NCI-H1694 treated with DMSO at 0.1 percent for 48 hours (cell line): ENCODE results near the gene CRMP1.
A peak's percentile ranks its signal among the peaks of the same experiment; 100 is the strongest.
"Not testable (repeated sequence)": the region's sequence is repeated elsewhere in the genome, so short reads cannot be mapped to it uniquely, and the experiment has no call there.

Experiments
- DNase-seq: peaks from one replicate; lab custom pipeline; 2025; lab: John Stamatoyannopoulos, UW

Gene CRMP1

DNA sequence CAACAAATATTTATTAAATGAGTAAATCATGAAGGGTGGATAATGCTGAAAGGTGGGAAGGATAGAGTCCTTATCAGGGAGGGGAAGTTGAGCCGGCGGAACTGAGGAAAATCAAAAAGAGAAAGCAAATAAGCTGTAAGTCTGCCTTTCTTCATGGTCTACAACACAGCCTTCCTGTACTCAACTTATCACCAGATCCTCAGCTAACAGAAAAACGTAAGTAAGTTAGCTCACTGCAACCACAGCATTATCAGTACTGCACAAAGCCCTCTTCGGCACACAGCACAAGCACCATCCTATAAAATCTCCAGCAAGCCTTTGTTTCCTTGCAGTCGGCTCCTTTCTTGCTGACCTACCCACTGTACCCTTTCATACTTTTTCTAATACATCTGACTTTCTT, 70.3 kb downstream of the CRMP1 start:
- DNase-seq: no peak

DNA sequence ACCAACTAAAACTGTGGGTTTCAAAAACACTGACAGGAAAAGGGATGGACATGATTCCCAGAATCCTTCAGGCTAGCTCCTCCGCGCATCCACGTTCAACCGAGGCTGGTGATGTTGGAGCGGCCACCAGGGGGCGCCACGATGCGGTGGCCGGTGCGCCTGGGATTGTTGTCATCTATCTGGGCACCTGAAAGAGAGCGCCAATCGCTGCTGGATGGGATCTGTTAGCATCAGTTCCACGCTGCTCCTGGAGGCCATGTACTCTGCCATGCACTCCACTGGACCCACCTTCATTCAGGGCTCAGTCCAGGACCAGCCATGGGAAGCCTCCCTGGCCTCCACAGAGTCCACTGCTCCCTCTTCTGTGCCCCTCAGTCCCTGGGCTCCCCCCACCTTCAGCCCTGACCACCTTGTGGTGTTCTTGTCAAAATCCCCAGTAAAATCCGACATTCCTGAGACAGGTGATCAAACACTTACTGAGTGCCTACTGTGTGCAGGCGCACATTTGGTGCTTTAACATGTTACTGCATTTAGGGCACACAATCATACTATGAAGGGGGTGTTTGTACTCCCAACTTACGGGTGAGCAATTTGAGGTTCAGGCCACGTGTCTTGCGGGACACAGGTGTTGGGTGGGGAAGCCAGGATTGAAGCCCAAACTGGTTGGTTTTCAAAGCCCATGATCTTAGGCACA, 71.1 kb downstream of the CRMP1 start:
- no peak for DNase-seq

DNA sequence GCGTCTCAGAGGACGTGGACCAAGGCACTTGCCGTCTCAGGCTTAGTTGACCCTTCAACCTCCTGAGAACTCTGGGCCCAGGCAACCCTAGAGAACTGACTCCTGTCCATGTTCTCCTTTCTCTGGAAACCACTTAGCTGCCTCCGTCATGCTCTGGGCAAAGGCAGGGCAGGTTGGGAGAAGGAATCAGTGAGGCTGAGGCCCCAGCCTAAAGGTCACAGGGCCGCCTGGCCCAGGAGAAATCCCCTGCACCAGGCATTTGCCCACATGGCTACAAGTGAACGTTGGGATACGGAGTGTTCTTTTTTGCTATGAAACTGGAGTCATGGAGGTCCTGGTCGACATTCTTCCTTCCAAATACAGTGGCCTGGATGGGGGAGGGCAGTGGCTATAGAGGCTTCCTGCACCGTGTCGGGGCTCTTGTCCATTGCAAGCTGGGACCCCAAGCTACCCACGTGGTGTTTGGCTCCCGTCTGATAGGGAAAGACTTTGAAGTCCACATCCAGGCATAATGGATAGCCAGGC, 76.0 kb downstream of the CRMP1 start:
- DNase-seq: no peak

DNA sequence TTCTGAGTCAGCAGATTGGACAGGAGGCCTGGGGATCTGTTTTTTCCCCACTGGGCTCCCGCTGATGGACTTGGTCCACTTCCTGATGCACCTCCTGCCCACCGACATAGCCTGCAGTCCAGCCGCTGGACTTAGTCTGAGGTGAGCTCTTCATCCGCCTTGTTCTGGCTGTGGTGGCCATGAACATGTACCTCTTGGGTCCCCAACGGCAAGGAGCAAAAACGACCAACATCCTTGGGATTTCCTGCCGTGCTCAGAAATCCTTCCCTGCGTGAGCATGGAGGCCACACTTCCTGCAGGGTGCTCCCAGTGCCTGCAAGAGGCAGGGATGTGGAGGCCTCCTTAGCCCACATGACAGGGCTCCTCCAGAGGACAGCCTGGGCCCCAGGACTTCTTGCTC, 76.8 kb downstream of the CRMP1 start:
- no peak for DNase-seq

DNA sequence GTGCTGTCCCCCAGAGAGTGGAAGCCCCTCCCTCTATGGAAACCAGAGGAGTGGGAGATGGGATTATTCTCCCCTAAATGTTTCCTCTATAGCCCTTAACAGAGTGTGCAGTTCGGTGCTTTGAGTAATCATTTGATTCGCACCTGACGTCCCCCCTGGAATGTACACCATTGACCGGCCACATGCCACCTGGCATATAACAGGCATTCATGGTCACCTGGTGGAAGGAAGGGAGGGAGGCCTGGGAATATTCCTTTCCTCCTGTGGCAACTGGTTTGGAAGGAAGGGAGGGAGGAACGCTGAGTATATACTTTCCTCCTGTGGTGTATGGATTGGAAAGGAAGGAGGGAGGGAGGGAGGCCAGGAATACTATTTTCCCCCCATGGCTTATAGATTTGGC, 77.2 kb downstream of the CRMP1 start:
- DNase-seq: no peak

DNA sequence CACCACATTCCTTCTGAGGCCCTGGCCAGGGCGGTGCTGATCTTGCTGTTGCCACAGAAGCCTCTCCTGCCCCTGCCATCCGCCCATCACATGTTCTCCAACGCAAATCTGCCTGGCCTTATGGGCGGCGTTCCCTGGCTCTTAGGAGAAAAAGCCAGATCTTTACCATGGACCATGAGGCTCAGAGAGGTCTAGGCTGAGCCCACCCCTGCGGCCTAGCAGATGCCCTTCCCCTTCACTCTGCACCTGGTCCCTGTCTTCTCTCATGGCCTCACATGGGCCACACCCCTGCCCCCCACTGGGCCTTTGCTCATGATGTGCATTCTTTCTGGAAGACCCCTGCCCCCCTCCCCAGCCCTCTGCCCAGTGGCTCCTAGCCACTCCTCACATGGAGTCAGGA, 78.5 kb downstream of the CRMP1 start:
- no peak for DNase-seq

DNA sequence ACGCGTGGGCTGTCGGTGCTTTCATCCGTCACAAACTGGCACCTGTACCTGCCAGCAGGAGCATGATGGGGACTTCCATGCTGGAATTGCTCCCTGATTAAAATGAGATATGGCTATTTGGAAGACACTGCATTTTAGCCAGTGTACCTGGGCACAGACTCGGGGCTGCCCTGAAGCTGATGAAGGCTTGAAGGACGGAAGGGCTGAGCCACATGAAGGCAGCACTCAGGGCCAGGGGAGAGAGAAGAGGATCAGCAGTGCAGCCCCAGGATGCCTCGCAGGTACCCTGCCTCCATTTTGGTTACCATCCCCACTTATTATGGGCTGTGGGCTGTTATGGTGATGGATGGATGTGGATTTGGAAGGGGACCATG, 79.0 kb downstream of the CRMP1 start:
- DNase-seq: no peak

DNA sequence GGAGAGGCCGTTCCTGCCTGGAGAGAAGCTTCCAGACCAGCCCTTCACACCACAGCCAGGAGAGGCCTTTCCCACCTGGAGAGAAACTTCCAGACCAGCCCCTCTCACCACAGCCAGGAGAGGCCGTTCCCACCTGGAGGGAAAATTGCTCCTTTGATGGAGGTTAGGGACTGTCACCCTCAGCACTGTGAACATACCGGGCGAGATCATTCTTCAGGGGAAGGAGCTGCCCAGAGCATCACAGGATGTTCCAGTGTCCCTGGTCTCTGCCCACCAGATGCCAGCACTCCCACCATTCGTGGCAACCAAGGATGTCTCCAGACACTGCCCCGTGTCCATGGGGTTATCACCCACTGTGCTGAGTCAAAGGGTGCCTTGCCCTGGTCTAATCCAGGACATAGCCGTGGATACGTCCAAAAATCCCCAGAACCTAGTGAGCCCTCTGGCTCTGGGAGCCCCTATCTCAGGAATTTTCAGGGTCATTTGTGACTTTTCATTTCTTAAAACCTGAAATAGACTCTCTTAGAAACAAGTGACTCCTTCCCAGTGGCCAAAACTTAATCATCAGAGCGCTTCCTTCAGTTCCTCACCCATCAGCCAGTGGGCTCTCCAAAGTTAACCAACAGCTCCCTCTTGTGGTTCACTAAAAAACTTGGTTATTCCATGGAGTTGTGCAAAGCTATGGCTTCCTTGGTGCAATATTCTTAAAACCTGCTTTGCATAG, 80.2 kb downstream of the CRMP1 start:
- DNase-seq: peak; percentile 62

DNA sequence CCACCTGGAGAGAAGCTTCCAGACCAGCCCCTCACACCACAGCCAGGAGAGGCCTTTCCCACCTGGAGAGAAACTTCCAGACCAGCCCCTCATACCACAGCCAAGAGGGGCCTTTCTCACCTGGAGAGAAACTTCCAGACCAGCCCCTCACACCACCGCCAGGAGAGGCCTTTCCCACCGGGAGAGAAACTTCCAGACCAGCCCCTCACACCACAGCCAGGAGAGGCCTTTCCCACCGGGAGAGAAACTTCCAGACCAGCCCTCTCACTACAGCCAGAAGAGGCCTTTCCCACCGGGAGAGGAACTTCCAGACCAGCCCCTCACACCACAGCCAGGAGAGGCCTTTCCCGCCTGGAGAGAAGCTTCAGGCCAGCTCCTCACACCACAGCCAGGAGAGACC, 80.8 kb downstream of the CRMP1 start:
- DNase-seq: not testable (repeated sequence)

DNA sequence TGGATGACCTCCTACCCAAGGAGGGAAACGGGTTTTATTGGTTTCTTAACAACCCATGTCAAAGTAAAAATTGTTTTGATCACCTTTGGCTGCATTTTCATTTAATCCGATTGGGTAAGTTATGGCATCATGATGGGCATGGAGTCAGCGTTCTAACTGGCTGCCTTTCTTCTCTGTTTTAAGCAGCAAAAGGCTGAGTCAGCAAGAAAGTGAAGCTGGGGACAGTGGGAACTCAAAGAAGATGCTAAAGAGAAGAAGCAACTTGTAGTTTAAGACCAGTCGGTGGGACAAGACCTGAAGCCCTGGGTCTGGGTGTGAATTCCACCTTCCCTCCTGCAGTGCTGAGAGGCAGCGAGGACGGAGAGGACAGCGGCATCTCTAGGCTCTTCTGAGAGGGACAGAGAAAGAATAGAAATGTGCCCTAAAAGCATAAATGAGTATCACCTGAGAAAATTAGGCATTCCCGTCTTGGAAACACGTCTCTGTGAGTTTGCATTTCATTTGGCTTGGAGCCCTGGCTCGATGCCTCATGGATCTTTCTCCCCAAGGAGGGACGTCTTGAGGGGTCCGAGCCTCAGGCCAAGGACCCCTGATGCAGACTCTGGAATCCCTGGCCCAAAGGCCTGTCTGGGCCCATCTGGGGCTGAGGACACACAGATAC, 82.0 kb downstream of the CRMP1 start:
- no peak for DNase-seq

DNA sequence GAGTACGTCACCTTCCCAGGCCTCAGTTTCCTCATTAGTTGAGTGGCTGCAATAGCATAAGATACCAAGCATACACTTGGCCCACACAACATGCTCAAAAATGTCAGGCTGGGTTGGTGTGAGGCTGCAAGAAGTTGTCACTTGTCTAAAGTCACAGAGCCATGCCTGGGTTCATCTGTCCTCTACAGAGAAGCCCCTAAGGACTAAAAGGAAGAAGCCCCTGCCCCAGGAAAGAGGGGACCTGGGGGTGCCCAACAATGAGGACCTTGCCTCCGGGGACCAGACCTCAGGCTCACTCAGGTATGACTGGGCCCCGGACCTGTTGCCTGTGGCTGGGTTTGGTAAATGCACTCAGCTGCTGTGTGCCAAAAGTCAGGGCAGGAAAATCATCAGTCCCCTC, 82.7 kb downstream of the CRMP1 start:
- DNase-seq: no peak

DNA sequence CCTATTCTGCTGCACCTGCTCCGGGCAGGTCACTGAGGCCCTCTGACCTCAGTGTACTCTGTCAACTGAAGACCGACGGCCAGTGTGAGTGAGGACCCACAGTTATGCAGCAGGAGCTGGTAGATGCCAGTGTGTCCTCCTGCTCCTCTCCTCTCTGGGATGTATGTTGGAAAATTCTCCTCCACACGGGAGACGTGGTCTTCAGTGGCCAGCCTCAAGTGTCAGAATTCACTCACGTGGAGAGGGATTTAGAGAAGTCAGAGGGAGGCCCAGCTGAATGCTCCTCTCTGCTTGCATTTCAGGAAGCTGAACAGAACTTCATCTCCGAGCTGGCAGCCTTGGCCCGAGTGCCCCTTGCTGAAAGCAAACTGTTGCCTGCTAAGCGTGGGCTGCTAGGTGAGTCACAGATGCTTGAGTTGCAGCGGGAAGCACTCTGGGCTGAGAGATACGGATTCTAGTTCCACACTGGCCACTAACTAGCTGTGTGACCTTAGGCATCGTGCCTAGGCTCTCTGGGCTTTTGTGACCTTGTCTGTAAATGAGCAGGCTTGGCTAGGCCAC, 83.6 kb downstream of the CRMP1 start:
- no peak for DNase-seq

DNA sequence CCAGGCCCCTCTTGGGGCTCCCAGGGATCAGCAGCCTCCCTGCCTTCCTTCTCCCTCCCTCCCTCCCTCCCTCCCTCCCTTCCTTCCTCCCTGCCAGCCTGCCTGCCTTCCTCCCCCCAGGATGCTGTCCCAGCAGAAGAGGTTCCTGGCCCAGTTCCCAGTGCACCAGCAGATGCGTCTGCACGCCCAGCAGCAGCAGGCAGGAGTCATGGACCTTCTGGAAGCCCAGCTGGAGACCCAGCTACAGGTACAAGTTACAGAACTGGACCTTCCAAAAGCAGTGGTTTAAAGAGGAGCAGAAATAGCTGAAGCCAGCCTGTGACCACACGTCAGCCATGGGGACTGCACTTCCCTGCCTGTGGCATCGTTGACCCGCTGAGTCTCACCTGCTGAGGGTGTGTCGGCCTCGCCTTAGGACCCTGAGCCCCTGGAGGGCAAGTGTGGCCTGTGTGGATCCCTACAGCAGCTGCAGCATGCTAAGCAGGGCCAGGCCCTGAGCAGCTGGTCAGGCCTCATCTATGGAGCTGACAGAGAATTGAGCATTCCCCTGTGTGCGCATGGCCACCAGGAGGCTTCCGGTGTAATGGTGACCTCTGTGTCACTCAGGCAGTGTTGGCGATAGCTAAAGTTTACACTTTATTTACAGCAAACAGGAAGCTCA, 84.7 kb downstream of the CRMP1 start:
- peak; percentile 78 for DNase-seq

DNA sequence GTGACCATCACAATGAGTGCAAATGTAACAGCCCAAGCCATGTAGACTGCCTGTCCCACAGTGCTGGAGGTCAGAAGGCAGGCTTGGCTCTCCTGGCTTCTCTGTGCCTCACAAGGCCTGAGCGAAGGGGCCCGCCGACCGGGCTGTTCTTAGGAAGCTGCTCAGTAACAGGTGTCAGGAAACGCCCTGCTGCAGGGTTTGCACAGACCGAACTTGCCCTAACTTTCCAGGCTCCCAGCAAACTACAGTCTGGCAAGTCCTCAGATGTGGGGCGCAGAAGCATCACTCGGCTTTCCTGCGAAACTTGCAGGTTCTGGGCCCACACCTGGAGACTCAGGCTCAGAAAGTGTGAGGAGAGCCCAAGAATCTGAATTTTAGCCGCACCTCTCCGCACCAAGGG, 87.6 kb downstream of the CRMP1 start:
- DNase-seq: no peak

DNA sequence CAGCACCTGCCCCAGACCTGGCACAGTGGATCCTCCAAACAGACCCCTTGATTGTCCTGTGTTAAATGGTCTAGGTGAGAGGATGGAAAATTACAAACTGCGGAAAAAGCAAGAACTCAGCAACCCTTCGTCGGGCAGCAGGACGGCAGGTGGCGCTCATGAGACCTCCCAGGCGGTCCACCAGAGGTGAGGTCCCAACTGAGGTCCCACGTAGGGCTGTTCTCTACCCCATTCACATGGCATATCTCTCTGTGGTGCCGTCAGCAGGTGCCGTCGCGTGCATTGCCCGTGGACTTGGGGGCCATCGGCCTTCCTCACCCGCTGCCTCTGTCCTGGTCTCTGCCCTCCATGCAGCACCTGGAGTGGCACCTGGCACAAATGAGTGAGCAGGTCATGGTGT, 88.2 kb downstream of the CRMP1 start:
- DNase-seq: no peak

DNA sequence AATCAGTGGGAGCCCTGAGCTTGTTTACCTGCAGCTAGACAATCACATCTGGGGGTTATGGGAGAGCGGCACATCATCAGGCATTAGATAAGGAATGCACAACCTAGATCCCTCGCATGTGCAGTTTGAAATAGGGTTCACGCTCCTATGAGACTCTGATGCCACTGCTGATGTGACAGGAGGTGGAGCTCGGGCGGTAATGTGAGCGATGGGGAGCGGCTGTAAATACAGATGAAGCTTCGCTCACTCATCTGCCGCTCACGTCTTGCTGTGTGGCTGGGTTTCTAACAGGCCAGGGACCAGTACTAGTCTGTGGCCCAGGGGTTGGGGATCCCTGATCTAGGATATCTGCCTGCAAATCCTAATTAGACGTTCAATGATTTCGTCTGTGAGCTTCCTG, 90.3 kb downstream of the CRMP1 start:
- no peak for DNase-seq

DNA sequence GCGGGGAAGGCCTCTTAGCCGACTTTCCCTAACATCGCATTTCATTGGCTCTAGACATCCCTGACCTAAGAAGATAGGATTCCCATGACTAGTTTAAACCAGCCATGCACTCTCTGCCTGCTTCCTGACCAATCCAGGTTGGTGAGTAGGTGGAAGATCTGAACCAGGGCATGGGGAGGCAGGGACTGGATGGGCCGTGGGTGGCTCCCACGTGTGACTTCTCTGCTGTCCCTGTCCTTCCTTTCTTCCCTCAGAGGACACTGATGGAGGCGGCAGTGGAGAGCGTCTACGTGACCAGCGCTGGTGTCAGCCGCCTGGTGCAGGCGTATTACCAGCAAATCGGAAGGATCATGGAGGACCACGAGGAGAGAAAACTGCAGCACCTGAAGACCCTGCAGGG, 91.2 kb downstream of the CRMP1 start:
- no peak for DNase-seq

DNA sequence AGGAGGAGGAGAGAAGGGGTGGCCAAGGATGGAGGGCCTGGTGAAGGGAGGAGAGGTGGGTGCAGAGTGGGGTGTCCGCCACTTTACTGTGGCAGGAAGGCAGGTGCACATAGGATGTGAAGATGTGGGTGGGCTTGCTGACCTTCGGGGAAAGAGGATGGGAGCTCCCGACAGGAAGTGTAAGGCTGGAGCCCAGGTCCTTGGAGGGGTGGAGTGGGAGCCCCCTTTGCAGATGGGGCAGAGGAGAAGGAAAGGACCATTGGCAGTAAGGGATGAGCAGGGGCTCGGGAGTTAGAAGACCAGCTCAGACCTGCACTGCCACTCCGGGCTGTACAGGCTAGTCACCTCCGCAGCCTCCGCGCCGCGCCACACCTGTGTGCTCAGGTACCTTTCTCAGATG, 92.4 kb downstream of the CRMP1 start:
- DNase-seq: no peak

DNA sequence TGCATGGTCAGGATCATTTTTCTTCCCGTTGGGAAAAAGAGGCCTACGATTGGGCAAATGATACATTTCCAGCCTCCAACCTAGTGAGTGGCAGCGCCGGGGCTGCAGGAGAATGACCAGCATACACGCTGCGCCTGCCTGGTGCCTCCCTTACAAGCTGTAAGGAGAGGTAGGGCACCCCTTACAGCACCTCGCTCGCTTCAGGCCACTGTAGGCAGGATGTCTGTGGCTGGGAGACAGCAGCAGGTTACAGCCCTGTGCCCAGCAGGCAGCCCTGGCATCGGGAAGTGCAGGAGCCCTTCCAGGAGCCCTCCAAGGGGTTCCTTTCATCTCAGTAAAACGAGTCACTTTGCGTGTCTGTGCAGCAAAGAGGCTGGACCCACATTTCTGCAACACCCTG, 93.5 kb downstream of the CRMP1 start:
- DNase-seq: no peak

DNA sequence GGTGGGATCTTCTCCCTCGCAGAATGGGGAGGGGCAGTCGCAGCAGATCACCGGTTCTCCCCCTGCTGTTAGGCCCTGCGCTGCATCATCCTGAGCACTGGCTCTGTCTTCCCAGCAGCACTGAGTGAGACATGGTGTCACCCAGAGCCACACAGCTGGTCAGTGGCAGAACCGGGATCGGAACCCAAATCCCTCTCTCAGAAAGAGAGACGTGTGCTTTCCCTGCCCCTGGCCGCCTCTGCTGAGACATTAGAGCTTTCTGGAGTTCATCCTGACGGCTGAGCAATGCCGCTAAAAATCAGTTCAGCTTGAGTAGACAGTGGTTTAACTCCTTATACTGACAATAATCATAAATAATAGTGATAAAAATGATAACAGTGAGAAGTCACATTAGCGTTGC, 93.9 kb downstream of the CRMP1 start:
- no peak for DNase-seq

DNA sequence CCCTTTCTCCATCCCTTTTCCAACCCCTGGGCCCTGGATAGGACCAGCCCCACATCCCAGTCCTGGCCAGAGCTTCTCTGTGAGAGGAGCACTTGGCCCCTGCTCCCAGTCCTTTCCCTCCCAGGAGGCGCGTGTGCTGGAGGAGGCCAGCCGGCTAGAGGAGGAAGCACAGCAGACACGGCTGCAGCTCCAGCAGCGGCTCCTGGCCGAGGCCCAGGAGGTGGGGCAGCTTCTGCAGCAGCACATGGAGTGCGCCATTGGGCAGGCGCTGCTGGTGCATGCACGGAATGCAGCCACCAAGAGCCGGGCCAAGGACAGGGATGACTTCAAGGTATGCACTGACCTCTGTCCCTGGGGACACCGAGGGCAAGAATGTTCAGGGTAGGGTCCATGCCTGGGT, 94.4 kb downstream of the CRMP1 start:
- DNase-seq: peak; percentile 39

DNA sequence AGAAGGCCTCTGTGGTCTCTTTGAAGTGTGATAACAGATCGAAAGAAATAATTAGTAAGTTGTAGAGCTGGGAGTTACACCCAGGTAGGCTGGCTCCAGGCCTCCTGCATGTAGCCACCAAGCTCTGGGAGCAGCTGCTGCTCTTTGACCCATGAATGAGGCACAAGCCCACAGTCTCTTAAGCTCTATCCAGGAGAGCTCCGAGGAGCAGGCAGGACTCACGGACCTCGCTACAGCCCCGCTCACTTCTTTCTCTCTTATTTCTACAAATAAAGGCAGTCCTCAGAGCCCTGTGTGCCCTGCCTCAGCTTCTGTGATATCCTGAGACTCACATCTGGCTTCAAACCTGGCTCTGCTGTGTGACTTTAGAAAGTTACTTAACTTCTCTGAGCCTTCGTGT, 95.0 kb downstream of the CRMP1 start:
- no peak for DNase-seq
